Right lobe of liver (tissue), 4 donors: Measurements from ENCODE around the gene UQCR11.

Experiments
- CTCF ChIP-seq, 4 donors: fragments of 200-600 bp in 3 of 4; fragments of 450-650 bp in 1 of 4; IDR thresholded peaks; one replicate each; pipeline versions ENCODE4 v1.5.1 to v1.8.0; 2016 to 2022; ENCODE audit warnings: antibody characterized with exemption in 4 of 4, mild to moderate bottlenecking in 2 of 4
- POLR2A ChIP-seq: fragments of 450-650 bp; IDR thresholded peaks from one replicate; pipeline ENCODE4 v1.6.1; 2017; ENCODE audit warnings: antibody characterized with exemption, mild to moderate bottlenecking
- donor health status: DM: no; HTN: no; CAD: no.
- donor health status: DM: no; HTN: no; CAD: no.
- donor health status: DM: no; HTN: yes; CAD: no.

- TF ChIP-seq POLR2A: no peak
- no peak for TF ChIP-seq CTCF (IDR thresholded peaks at IDR 0.05)
Measured at GRCh38 chr19:1650650-1651567, 45.6 kb upstream of the UQCR11 start.
